Ascending aorta (tissue), 2 donors: ENCODE data around the gene AGGF1. TPM values are rescaled to one million over a fixed set of nuclear protein-coding genes. Genes with fewer than 3 reads are reported as not detected.
A peak's percentile ranks its signal among the peaks of the same experiment; 100 is the strongest.

Experiments
- DNase-seq, 2 donors: peaks; one replicate each; pipeline ENCODE4 v3.0.0-alpha.2; 2019; ENCODE audit warnings: low spot score in 2 of 2
- H3K27ac ChIP-seq, 2 donors: fragments of 200-600 bp; sonication (generic); one replicate each; pipeline ENCODE4 v1.5.1; 2016 to 2017; ENCODE audit warnings: mild to moderate bottlenecking in 1 of 2
- H3K27me3 ChIP-seq: fragments of 200-600 bp; sonication (generic); one replicate; pipeline ENCODE4 v1.5.1; 2017
- H3K36me3 ChIP-seq, 2 donors: fragments of 200-600 bp; sonication (generic); one replicate each; pipeline ENCODE4 v1.5.1; 2016
- H3K4me1 ChIP-seq, 2 donors: fragments of 200-600 bp; sonication (generic); one replicate each; pipeline ENCODE4 v1.5.1; 2016 to 2017; ENCODE audit warnings: mild to moderate bottlenecking in 1 of 2
- H3K4me3 ChIP-seq, 2 donors: fragments of 200-600 bp; sonication (generic); one replicate each; pipeline ENCODE4 v1.5.1; 2016 to 2017; ENCODE audit warnings: mild to moderate bottlenecking in 1 of 2
- H3K9me3 ChIP-seq, 2 donors: fragments of 200-600 bp; sonication (generic); one replicate each; pipeline ENCODE4 v1.5.1; 2016
- intact Hi-C: fragments of 100-400 bp; cut with DNase I; formaldehyde crosslinking; loops from one replicate; pipeline ENCODE4 v1.15.1; 2023
- total RNA-seq: library from RNA; depleted of rRNA; stranded (reverse); fragments of >200 nt; gene quantifications from one replicate; pipeline ENCODE4 v1.1.0, GENCODE V29; 2016
- TF ChIP-seq, protein P1 (sequence below), 3 experiments: fragments of 200-600 bp in 2 of 3; fragments of 450-650 bp in 1 of 3; sonication (generic) in 2 of 3; IDR thresholded peaks; one replicate each; pipeline ENCODE4 v1.5.1; 2016 to 2019; ENCODE audit warnings: antibody characterized with exemption in 3 of 3, mild to moderate bottlenecking in 1 of 3, moderate library complexity in 1 of 3

The AGGF1 gene
- total RNA-seq, 1 donor from 2014 or later: 60.3 TPM

DNA sequence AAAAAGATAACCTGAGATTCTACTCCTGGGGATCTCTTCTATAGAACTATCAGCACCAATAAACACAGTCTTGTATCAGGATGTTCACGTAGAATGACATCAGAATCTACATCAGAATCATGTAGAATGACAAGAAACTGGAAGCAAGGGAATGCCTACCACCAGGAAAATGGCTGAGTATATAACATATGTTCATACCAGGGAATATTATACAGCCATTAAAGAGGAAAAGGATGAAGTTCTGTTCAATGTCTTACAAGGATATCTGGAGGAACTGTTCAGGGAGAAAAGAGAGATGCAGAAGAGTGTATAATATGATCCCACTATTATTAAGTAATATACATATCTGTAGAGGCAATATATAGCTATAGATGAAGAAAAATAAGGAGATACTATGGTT lies 52.1 kb downstream of the AGGF1 start:
- H3K9me3 ChIP-seq: no peaks in the 10 kb centered on the region
- intact Hi-C loops: no loop called here

GRCh38 chr5:77083088-77083487 lies 52.9 kb downstream of the AGGF1 start:
- TF ChIP-seq, protein P1, sequence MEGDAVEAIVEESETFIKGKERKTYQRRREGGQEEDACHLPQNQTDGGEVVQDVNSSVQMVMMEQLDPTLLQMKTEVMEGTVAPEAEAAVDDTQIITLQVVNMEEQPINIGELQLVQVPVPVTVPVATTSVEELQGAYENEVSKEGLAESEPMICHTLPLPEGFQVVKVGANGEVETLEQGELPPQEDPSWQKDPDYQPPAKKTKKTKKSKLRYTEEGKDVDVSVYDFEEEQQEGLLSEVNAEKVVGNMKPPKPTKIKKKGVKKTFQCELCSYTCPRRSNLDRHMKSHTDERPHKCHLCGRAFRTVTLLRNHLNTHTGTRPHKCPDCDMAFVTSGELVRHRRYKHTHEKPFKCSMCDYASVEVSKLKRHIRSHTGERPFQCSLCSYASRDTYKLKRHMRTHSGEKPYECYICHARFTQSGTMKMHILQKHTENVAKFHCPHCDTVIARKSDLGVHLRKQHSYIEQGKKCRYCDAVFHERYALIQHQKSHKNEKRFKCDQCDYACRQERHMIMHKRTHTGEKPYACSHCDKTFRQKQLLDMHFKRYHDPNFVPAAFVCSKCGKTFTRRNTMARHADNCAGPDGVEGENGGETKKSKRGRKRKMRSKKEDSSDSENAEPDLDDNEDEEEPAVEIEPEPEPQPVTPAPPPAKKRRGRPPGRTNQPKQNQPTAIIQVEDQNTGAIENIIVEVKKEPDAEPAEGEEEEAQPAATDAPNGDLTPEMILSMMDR (IDR thresholded peaks at IDR 0.05): no peak
- Histone ChIP-seq H3K4me1 (peaks cover 0 to 8% of the 10 kb centered on the region in 2 donors), H3K36me3 (peaks cover 0 to 3% of the 10 kb centered on the region in 2 donors), H3K27me3 (no peaks in the 10 kb centered on the region), H3K27ac (no peak overlapping the region), H3K9me3 (no peaks in the 10 kb centered on the region), H3K4me3 (no peak overlapping the region)
- DNase-seq: no peak
- intact Hi-C loops: no loop called here

More for the DNA sequence above, 52.1 kb downstream of the AGGF1 start:
- TF ChIP-seq, protein P1 (IDR thresholded peaks at IDR 0.05): no peak
- no peak overlapping the region for H3K4me3 ChIP-seq
- no peak overlapping the region for H3K27ac ChIP-seq
- H3K36me3 ChIP-seq: peaks cover 0 to 3% of the 10 kb centered on the region in 2 donors
- no peak for DNase-seq
- H3K27me3 ChIP-seq: no peaks in the 10 kb centered on the region
- H3K4me1 ChIP-seq: peaks cover 0 to 3% of the 10 kb centered on the region in 2 donors

DNA sequence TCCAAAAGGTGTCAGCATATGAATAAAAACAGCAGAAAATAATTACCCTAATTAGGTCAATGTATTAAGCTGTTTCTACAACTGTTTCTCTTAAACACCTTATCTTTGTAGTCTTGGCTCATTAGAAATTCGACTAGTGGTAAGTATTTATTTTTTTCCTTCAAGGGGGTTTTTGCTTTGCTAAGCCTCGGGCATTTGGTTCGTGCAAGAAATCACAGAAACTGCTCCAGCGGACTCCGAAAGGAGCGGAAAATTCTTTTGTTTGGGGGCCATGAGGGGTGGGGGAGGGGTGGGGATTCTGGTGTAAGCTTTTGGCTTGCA lies 56.1 kb downstream of the AGGF1 start:
- no peaks in the 10 kb centered on the region for H3K9me3 ChIP-seq
- intact Hi-C loops: loop anchor here (2.0 to 5.0 kb wide), 3 partner anchors 46 to 351 kb away; partner anchors contain the start of gene AGGF1
- H3K4me3 ChIP-seq: peak overlapping the region; percentile 65 to 86
- no peaks in the 10 kb centered on the region for H3K27me3 ChIP-seq
- peak overlapping the region; percentile 90 to 93 for H3K27ac ChIP-seq
- DNase-seq: no peak
- H3K36me3 ChIP-seq: peaks cover 0 to 3% of the 10 kb centered on the region in 2 donors
- H3K4me1 ChIP-seq: peaks cover 0 to 8% of the 10 kb centered on the region in 2 donors
- TF ChIP-seq, protein P1 (IDR thresholded peaks at IDR 0.05): no peak

DNA sequence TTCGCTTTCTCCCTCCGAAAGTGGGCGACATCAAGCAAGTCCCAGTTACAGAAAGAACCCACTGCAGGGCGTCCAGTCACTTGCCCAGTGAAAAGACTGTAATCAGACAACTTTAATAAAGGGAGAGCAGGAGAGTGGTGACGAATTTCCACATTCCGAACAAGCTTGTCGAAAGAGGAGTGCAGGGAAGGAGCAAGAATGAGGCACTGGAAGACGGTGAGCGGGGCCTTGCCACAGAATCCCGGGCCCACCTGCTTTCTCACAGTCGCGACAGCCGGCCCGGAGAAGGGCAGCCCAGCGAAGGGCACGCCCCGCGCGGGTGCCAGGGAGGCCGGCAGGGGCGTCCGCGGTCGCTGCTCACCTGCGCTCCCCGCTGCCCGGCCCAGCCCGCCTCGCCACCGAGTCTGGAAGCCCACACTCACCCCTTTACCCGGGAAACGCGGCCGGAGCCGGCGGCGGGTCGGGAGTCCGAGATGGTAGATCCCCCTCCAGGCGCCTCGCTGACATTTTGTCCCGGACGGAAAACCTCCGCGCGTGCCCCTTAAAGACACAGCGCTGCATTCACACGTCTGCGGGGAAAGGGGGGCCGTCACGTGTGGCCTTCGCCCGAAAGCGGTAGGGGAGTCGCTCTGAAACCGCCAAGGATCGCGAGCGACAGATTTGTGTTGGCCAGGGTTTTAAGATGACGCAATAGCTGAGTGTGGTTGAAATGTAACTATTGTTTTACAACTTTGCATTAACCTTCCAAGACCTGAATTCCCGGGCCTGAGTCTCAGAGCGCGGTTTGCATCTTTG lies 56.7 kb downstream of the AGGF1 start, which contains the start of gene ZBED3:
Gene ZBED3 (minus strand): TSS at position 597 of the 795 bp plus-strand sequence. CDS start 9,407 bp downstream, outside the sequence.
- DNase-seq: peak; percentile 27 to 84
- H3K36me3 ChIP-seq: peaks cover 0 to 3% of the 10 kb centered on the region in 2 donors
- peak within 1 kb of the TSS; percentile 65 to 86 for H3K4me3 ChIP-seq
- intact Hi-C loops: loop anchor here (1.0 to 5.0 kb wide), 4 partner anchors 46 to 405 kb away; partner anchors contain the start of genes AGGF1 and WDR41
- H3K27me3 ChIP-seq: no peaks in the 10 kb centered on the region
- H3K4me1 ChIP-seq: peaks cover 0 to 8% of the 10 kb centered on the region in 2 donors
- H3K27ac ChIP-seq: peak within 1 kb of the TSS; percentile 90 to 93
- no peaks in the 10 kb centered on the region for H3K9me3 ChIP-seq
- TF ChIP-seq, protein P1 (IDR thresholded peaks at IDR 0.05): peak in 1 of 3 experiments; percentile 14

DNA sequence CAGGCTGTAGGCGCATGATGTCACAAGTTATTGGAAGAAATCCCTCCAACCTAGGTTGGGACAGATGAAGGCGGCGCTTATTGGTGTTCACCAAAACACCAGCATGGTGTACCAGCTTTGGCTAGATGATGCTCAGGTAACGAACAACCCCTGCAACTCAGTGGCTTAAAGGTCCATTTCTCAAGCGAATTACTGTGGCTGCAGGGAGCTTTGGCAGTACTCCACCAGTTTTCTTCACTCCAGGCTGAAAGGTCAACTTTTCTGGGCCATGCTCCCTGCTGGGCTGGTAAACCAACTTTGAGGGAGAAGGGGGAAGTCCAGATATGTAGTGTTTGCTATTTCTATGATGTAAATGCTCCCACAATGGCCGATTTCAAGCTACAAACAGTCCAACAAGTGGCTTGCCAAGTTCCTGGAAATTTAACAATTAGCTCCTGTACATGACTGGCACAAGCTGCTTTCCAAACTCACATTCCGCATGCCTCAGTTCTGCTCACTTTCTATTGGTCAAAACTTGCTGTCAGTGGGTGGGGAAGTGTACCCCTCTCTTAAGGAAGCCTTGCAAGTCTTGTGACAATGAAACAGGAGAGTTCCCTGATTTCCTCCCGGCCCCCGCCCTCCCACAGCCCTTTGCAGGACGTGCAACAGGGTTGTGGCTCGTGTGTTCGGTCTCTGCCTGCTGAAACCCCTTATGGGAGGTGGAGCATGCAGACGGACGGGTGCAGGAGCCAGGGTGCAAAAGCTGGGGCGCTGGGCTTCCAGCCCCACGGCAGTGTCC lies 57.5 kb downstream of the AGGF1 start:
- intact Hi-C loops: loop anchor here (1.0 to 5.0 kb wide), 4 partner anchors 45 to 405 kb away; partner anchors contain the start of genes AGGF1 and WDR41

More for the DNA sequence above, 57.5 kb downstream of the AGGF1 start:
- Histone ChIP-seq H3K36me3 (peaks cover 0 to 3% of the 10 kb centered on the region in 2 donors), H3K4me3 (peak overlapping the region; percentile 65 to 86), H3K27me3 (no peaks in the 10 kb centered on the region), H3K27ac (peak overlapping the region; percentile 90 to 93), H3K9me3 (no peaks in the 10 kb centered on the region), H3K4me1 (peaks cover 0 to 8% of the 10 kb centered on the region in 2 donors)
- no peak for DNase-seq
- TF ChIP-seq, protein P1 (IDR thresholded peaks at IDR 0.05): no peak
